GM21360 (cell line): ENCODE measurements around the gene GATA5.

Experiments used
- ATAC-seq: cut with Tn5 transposase; IDR thresholded peaks from one replicate; pipeline ENCODE4 v1.9.1; 2021; ENCODE audit warnings: mild to moderate bottlenecking, moderate library complexity; ENCODE audit not compliant: unreplicated experiment

Gene GATA5, protein sequence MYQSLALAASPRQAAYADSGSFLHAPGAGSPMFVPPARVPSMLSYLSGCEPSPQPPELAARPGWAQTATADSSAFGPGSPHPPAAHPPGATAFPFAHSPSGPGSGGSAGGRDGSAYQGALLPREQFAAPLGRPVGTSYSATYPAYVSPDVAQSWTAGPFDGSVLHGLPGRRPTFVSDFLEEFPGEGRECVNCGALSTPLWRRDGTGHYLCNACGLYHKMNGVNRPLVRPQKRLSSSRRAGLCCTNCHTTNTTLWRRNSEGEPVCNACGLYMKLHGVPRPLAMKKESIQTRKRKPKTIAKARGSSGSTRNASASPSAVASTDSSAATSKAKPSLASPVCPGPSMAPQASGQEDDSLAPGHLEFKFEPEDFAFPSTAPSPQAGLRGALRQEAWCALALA

DNA sequence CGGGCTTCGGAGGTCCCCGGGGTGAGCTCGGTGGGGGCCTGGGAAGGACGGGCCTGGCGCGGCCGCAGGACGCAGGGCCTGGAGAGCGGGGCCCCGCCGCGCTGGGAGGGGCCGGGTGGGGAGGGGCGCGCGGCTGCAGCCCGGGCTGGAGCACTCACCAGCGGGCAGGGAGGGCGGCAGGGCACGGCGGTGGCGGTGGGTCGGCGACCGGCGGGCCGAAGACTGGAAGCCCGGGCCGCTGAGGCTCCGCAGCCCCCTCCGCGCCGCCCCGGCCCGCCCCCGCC is at the start of gene GATA5:
TSS of gene GATA5 (minus strand) at position 224 of the 284 bp plus-strand sequence. CDS start 474 bp downstream, outside the sequence.
- ATAC-seq = no peak

DNA sequence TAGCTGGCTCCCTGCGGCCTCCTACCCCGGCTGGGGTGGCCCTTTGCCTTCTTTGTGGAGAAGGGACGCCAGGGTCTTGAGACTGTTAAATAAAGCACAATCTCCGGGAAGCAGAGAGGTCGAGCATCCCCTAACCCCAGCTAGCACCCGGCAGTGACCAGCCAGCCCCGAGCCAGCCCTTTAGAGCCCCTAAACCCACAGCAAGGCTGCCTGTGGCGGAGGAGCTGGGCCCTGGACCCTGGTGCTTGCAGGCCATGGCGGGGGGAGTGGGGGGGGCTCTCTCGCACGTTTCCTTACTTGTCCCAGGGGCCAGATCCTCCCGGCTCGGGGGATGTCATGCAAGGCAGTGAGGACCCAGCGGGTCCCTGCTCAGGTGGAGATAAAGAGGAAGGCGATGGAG is 49.2 kb upstream of the GATA5 start:
- no peak for ATAC-seq

DNA sequence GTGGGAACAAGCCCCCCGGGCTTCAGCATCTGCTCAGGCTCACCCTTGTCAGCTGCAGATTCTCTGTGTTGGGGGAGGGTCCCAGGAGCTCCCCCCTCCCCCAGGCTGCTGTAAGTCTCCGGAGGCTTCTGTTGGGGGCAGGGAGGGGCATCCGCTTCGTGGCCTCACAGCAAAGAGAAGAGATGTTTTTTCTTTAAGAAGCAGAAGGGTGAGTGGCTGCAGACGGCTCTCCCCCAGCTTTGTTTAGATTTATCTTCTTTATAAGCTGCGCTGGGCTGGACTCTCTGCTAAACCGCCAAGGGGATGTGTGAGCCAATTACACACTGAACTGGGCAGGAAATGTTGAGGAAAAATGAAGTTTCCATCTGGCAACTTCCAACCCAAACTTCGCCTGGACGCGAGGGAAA is 48.7 kb upstream of the GATA5 start:
- no peak for ATAC-seq

DNA sequence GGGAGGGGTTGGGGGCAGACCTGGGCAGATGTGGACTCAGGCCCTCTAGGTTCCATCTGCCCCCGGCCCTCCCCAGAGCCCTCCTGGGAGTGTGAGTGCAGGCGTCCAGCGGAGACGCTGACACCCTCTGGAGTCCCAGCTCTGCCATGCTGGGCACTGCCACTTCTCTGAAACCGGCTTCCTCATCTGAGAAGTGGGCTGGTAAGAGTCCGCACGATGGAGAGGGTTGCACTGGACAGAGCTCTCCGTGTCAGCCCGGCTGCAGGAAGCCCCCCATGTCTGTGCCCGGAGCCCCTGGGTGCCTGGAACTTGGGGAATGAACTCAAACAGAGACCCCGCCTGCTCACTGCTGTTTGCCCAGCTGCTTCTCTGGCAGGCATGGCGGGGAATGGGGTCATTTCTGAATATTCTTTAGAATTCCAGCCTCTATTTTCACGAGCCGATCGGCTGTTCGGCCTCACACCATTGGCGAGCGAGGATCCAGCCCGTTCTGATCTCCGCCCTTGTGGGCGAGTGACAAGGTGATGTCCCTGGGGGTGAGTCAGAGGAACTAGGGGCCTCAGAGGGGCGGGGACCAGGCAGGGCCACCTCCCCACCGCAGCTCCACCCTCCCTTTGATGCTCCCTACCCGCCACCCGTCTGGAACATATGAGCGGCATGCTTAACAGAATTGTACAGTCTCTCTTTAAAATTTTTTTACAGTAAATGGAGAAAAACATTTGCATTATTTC is 47.8 kb upstream of the GATA5 start:
- no peak for ATAC-seq

DNA sequence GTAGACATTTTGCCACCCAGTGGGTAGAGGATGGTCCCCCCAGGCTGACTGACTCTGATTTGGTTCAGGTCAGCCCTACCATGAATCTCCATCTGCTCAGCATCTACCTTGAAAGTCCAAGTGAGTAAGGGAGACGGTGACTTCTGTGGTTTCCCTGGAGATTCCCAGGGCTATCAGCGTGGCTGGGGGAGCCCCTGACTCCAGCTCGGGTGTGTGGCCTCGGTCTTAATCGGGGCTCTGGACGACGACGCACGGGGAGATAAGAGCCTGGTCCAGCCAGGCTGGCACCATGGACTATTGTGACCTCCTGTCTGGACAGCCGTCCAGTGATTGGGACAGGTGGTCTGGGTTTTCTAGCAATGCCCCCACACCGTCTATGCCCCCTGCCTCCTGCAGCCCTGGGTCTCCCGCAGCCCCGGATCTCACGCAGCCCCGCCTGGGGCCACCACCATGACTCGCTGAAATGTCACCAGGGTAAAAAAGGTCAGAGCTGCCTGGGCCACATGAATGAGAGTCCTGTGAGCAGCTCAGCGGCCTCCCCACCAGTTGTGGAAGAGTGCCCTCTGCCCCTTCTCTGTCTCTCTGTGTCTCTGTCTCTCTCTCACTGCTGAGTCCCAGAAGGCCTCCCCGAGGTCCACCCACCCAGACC is 47.1 kb upstream of the GATA5 start:
- no peak for ATAC-seq

DNA sequence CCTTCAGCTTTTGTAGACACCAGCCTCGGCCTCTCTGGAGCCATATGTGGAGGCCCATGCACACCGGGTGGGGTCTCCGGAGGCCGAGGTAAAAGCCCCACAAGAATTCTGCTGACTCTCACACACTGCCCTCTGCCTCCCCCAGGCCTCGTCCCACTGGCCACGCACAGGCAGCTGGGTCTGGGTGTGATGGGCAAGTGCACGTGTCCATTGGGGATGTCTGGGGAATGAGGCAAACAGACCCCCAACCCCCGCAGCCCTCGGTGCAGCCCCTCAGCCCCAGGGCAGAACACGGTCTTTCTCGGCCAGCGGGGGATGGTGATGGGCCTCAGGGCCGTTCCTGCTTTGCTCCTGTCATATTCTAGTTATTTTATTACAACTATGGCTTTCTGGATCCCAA is 44.0 kb upstream of the GATA5 start:
- ATAC-seq = no peak

DNA sequence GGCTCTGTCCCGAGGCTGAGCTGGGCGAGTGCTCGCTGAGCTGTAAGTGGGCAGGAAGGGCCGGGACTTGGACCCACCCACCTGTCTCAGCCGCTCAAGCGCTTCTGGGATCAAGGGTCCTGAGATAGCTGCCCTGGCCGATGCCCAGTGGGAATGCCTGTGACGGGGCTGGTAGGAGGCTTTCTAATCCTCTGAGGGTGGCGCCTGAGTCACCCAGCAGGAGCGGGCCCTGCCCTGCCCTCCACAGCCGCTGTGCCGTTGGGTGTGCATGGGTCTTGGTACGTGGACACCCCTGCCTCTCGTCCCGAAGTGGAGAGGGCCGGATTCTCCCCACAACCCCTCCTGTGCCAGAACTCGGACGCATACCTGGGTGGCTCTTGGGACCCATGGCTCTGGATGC is 43.1 kb upstream of the GATA5 start:
- no peak for ATAC-seq

DNA sequence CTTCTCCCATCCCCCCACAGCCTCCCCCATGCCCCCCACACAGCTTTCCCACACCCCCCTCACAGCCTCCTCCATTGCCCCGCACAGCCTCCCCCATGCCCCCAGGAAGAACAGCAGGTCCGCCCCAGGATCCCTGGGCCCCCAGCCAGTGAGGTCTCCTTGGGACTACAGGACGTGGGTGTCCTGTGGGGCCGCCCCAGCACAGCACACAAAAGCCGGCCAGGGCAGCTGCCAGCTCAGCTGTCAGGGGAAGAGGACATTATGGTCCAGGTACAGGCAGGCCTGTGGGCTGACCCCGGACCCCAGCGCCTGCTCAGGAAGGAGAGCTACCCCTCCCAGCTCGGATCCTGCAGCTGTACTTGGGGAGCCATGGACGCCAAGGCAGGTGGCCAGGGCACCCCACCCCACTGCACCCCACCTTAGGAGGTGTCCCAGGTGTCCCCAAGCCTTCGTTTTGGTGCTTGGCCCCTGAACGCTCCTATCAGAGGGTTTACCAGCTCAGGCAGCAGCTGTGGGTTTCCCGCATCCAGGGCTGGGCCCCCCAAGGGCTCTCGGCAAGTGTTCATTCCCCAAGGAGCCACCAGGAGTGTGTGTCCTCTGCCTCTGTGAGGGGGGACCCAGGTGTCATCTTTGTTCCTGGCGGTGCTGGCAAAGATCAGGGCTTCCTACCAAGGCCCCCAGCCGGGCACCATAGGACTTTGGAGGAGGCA is 42.3 kb upstream of the GATA5 start:
- ATAC-seq = no peak

DNA sequence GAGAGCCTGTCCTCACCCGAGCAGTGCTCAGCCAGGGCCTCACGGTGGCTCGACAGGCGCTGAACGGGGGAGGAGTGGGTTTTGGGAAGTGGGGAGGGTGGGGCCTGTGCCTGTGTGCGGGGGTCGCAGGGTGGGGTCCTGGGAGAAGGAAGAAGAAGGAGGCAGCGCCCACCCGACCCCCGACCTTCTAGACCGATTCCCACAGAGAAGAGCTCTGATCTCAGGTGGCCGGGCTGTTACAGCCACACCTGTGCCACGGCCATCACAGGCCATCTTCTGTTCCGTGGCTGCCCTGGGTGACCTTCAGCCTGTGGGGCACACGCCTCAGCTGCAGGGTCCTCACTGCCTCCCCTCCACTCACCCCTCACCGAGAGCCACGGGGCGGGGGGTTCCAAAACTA is 41.4 kb upstream of the GATA5 start:
- no peak for ATAC-seq

DNA sequence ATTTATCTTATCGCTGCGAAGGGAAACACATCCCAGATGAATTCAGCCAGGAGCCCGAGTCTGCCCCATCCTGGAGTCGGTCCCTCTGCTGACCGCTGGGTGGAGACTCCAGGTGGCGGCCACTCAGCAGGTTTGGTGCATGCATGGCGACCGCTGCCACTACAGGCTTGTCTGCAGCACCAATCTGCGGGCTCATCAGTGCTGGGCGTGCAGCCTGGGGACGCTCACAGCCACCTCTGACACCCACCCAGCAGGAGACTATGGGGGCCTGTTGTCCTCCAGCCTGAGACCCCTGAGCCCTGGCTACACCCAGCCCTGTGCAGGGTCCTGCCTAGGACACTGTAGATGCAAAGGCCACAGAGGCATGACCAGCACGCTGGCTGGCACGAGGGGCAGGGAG is 40.5 kb upstream of the GATA5 start:
- no peak for ATAC-seq

DNA sequence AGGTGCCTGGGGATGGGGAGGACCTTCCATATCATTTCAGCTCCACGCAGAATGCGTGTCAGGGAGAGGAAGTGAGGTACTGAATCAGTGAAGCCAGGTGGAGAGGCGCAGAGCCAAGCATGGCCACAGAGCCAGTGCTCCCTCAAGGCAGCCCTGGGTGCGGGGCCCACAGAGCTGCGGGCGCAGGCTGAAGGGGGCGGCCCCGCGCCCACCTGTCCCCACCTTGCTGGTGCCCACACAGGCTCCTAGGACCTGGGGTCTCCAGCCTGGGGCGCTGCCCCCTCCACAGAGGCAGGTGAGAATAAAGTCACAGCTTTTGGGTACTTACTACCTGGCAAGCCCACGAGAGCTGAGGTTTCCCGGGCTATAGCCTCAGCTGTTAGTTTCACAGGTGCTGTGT is 40.0 kb upstream of the GATA5 start:
- no peak for ATAC-seq

DNA sequence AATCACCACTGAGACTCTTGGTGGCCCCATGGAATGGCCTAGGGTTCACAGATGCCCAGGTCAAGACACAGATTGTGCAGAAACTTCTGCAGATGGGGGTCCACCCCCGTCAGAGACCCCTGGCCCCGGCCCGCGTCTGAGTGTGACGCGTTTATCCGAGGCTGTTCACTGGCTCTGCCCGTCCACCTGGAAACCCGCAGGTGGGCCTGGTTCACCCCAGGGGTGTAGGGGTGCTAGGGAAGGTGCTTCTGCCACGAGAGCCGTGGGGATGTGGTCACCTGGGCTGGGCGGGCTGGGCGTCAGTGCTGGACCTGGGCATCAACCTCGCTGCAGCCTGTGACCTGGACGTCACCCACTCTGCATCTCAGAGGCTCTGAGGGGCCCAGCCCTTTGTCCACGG is 39.5 kb upstream of the GATA5 start:
- ATAC-seq = no peak

DNA sequence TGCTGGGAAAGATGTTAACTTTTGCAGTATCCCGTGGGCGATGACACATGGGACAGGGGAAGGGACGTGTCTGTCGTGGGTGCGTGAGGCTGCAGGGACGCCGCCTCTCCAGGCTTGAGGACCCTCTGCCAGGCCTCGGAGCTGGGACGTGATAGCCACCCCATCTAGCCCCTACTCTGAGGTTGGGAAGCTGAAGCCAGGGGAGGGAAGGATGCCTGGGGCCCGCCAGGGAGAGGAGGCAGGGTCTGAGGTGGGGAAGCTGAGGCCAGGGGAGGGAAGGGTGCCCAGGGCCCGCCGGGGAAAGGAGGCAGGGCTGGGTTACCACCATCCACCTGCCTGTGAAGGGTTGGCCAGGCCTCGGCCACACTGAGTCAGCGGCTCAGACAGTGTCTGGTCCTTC is 38.2 kb upstream of the GATA5 start:
- ATAC-seq = no peak

DNA sequence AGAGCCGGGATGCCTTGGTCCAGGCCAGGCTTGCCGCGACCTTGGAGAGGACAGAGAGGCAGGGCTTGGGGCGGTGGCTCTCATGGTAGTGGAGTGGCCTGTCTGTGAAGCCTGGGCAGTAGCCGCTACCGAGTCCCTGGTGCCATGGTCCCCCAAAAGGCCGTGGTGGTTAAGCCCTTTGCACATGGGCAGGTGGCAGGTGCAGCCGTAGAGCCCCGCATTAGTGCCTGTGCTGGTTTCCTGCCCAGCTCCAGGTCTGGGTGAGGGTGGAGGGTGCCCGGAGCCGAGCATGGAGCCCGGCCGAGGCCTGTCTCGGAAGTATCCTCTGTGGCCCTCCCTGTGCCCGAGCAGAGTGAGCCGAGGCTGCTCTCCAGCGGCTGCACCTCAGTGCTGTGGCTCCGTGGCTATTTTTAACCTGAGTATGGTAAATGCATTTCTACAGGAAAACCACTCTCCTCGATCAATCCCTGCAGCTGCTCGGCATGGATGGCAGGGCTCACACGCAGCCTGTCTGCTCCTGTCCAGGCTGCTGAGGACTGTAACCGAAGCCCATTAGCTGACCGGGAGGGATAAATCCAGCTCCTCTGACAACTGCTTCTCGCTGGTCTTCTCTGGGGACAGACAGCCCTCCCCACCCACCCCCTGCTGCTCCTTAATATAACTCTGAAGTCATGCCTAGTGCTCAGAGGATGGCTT is 36.3 kb upstream of the GATA5 start:
- ATAC-seq = no peak

DNA sequence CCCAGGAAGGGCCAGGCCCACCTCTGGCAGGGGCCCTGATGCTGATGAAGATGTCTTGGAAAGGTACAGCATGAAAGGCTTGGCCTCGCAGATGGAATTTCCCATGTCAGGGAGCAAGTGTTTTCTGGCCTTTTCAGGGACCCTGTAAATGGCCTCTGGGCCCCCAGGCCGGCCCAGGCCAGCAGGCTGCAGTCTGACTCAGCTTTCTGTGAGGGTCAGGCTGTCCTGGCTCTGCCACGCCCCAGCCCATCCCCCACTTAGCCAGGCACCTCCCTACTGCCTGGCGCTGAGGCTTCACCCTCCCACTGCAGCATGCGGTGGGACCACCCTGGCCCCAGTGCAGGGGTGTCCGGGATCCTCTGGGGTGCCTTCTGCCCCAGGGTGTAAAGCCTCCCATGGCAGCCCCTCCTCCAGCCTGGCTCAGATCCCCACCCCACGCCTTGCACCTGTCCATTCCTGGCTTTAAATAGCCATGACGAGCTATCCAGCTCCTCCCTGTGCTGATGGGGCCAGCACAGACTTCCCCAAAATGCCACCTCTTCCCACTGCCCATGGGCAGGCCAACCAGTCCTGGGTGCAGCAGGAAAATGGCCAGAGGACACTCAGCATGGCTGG is 35.6 kb upstream of the GATA5 start:
- no peak for ATAC-seq

DNA sequence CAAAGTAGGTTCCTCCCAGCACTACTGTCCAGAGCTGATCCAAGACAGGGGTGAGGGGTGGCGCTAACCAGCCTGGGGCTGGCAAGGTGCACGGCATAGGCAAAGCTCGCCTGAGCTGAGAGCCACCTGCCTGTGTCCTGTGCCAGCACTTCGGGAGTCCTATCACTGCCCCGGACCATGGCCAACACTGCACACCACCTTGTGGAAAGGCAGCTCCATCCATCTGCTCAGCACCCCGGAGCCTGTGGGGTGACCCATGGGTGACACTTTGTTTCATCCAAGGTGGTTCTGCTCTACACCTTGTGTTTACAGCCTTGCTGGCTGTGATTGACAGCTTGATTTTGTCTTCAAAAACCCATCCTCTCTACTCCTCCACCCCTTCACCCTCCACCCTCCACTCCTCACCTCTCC is 32.9 kb upstream of the GATA5 start:
- ATAC-seq = no peak

DNA sequence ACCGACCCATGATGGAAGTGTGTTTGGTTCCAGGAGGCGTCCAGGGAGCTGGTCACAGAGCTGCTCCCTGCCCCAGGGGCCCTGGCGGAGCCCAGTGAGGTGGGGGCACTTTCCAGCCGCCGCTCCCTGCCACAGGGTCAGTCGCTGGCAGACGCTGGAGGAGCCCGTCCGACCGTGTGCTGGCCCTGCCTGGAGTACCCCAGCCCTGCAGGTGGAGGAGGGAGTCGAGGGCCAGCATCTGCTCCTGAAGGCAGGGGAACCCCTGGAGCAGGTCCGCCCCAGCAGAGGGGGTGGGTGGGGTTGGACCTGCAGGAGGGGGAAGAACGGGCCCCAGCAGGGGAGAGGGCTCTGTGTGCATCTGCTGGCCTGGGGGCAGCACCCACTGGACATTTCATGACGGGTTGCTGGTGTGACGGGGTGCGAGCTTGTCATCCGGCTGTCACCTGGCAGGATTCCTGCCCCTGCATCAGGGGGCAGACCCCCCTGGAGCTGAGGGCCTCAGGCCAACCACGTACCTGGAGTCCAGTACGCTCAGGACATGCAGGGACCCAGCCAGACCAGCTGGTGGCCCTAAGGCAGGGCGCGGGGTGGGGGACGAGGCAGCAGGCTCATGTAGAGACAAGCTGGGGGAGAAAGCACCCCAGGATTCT is 32.3 kb upstream of the GATA5 start:
- no peak for ATAC-seq

DNA sequence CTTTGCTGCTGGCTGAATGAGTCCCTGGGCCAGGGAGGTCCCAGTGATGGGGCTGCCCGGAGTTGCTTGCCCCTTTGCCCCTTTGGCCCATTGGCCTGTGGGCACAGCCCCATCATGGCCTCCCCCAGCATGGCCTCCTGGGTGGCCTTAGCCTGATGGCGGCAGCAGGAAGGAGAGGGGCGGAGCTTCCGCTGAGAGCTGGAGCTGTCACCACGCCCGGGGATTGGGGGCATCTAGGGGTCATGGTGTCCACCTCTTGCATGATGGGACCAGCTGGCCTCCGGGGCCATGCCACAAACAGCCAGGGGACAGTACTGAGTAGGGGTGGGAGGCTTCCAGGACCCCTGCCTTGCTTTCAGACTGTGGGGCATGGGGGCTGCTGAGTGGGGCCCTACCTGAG is 31.5 kb upstream of the GATA5 start:
- no peak for ATAC-seq

DNA sequence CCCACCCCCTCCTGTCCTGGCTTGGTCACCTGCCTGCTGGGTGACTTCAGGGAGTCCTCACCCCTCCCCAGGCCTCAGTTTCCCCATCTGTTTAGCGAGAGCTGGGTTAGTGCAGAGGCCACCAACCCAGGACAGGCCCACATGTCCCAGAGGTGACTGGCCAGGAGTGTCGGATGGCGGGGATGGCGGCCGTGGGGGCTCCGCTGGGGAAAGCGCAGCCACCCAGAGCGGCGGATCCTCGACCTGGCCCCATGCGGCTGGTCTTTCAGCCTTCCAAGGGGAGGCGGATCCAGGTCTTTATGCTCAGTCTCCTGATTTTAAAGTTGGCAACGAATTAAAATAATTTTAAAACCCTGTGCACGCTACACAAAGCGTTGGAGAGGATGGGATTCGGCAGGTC is 31.0 kb upstream of the GATA5 start:
- ATAC-seq = no peak

DNA sequence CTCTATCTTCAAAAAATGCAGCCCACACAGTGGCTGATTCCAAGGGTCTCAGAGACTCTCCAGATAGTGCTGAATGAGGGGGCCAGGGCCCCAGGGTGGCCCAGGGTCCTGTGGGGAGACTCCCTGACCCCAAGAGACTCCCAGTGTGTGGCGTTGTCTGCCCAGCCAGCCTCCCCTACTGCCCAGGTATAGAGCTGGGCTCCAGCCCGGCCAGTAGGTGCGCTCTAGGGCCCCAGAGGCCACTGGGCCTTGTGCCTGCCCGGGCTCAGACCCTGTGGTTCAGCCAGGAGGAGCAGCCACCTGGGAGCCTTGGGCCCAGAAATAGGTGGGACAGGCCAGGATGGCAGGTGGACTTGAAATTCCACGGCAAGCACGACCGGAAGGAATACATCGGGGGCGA is 30.3 kb upstream of the GATA5 start:
- no peak for ATAC-seq
